Naive thymus-derived CD4-positive, alpha-beta T cell (primary cell): ENCODE measurements around the gene SRSF7. TPM values are rescaled to one million over a fixed set of nuclear protein-coding genes. Genes with fewer than 3 reads are reported as not detected.
"Not testable (repeated sequence)": the region's sequence is repeated elsewhere in the genome, so short reads cannot be mapped to it uniquely, and the experiment has no call there.

Source experiments
- ATAC-seq: fragments of 150-1000 bp; cut with Tn5 transposase; 2 replicates; pipeline ENCODE4 v1.10.0; 2021; ENCODE audit warnings: mild to moderate bottlenecking, moderate library complexity
- CTCF ChIA-PET: fragments of 350-600 bp; sonication (Branson Sonifier 250); formaldehyde crosslinking; loops from one replicate; lab custom pipeline; 2021; ENCODE audit warnings: antibody characterized with exemption; lab: Charles Lee
- POLR2A ChIA-PET: fragments of 350-600 bp; sonication (Branson Sonifier 250); formaldehyde crosslinking; loops from one replicate; lab custom pipeline; 2021; ENCODE audit warnings: antibody characterized with exemption, inconsistent platforms; lab: Charles Lee
- DNase-seq, 9 donors: peaks; one replicate each; pipeline versions ENCODE4 v3.0.0 to v3.0.0-alpha.2; 2020 to 2022; ENCODE audit warnings: mixed read lengths in 1 of 9
- H3K27ac ChIP-seq: one replicate; pipeline ENCODE4 v1.7.0; 2013; ENCODE audit warnings: mild to moderate bottlenecking, low read depth, low read length, moderate library complexity
- H3K27me3 ChIP-seq, 2 donors: one replicate each; pipeline ENCODE4 v1.7.0; 2013; ENCODE audit warnings: low read length in 2 of 2, mild to moderate bottlenecking in 2 of 2, moderate library complexity in 2 of 2; ENCODE audit not compliant: control insufficient read depth in 2 of 2, insufficient read depth in 2 of 2
- H3K36me3 ChIP-seq, 3 experiments: 1 replicate in 2 of 3; 2 replicates in 1 of 3; pipeline ENCODE4 v1.7.0; 2013; ENCODE audit warnings: low read length in 3 of 3, mild to moderate bottlenecking in 3 of 3, moderate library complexity in 1 of 3; ENCODE audit not compliant: insufficient read depth in 3 of 3, control insufficient read depth in 2 of 3
- H3K4me1 ChIP-seq, 2 donors: one replicate each; pipeline ENCODE4 v1.7.0; 2013; ENCODE audit warnings: low read length in 2 of 2, mild to moderate bottlenecking in 2 of 2, moderate library complexity in 1 of 2; ENCODE audit not compliant: control insufficient read depth in 2 of 2, insufficient read depth in 2 of 2
- H3K4me3 ChIP-seq: 2 replicates; pipeline ENCODE4 v1.7.0; 2013; ENCODE audit warnings: mild to moderate bottlenecking, low read length
- H3K9me3 ChIP-seq, 3 experiments: 1 replicate in 2 of 3; 2 replicates in 1 of 3; pipeline ENCODE4 v1.7.0; 2013; ENCODE audit warnings: low read length in 3 of 3; ENCODE audit not compliant: control insufficient read depth in 2 of 3
- H3K27ac Mint-ChIP-seq, 9 donors: one replicate each; pipeline ENCODE4 v1.8.0; 2020 to 2022; ENCODE audit warnings: mixed read lengths in 9 of 9, mild to moderate bottlenecking in 8 of 9, moderate library complexity in 5 of 9, inconsistent platforms in 2 of 9
- H3K27me3 Mint-ChIP-seq, 5 donors: one replicate each; pipeline ENCODE4 v1.8.0; 2021 to 2022; ENCODE audit warnings: mixed read lengths in 5 of 5, mild to moderate bottlenecking in 1 of 5
- H3K36me3 Mint-ChIP-seq, 5 donors: one replicate each; pipeline ENCODE4 v1.8.0; 2020 to 2022; ENCODE audit warnings: mixed read lengths in 5 of 5, mild to moderate bottlenecking in 3 of 5, inconsistent platforms in 1 of 5
- H3K4me1 Mint-ChIP-seq, 7 donors: one replicate each; pipeline ENCODE4 v1.8.0; 2020 to 2022; ENCODE audit warnings: mixed read lengths in 7 of 7, mild to moderate bottlenecking in 3 of 7, inconsistent platforms in 1 of 7
- H3K4me3 Mint-ChIP-seq, 10 donors: one replicate each; pipeline ENCODE4 v1.8.0; 2020 to 2022; ENCODE audit warnings: mild to moderate bottlenecking in 10 of 10, mixed read lengths in 10 of 10, moderate library complexity in 6 of 10, inconsistent platforms in 2 of 10
- H3K9me3 Mint-ChIP-seq, 11 donors: one replicate each; pipeline ENCODE4 v1.8.0; 2020 to 2022; ENCODE audit warnings: mixed read lengths in 11 of 11, mild to moderate bottlenecking in 4 of 11, inconsistent platforms in 1 of 11, moderate library complexity in 1 of 11
- intact Hi-C, 2 donors: fragments of 100-400 bp; cut with micrococcal nuclease; formaldehyde crosslinking; loops; one replicate each; pipeline ENCODE4 v1.15.1; 2023
- polyA plus RNA-seq, 2 donors: library from polyadenylated mRNA; unstranded; fragments of 300-500 nt; fragmentation: Illumina TruSeq; gene quantifications; one replicate each; pipeline ENCODE4 v1.2.3, GENCODE V29; 2021
- total RNA-seq, 6 experiments: library from RNA in 5 of 6; stranded (reverse) in 5 of 6; gene quantifications; 1 replicate in 5 of 6; 2 replicates in 1 of 6; pipeline ENCODE4 v1.2.3 and lab custom pipeline; 2021 to 2026

The SRSF7 gene
- total and polyA plus RNA-seq, 7 experiments from 2014 or later = 197 to 503 (median 295) TPM

DNA sequence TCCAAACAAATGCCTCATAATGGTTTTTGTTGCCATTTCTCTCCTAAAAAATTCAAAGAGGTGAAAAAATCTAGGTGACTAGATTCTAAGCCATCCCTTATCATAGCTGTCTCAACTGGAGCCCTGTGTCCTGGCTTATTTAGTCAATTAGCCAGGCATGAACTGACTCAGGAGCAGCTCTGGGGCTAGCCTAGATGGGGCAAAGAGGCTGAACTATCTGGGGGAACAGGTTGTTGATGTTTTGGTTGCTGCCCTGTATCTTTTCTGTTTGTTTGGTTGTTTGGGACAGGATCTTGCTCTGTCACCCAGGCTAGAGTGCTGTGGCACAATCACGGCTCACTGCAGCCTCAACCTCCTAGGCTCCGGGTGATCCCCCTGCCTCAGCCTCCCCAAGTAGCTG lies 41.6 kb upstream of the SRSF7 start:
- Mint-ChIP-seq H3K36me3 (peaks cover 0 to 6% (median 4%) of the 10 kb centered on the region in 5 donors), H3K4me3 (no peak overlapping the region), H3K4me1 (no peaks in the 10 kb centered on the region), H3K27me3 (no peaks in the 10 kb centered on the region), H3K9me3 (no peaks in the 10 kb centered on the region), H3K27ac (no peak overlapping the region)
- no peaks in the 10 kb centered on the region for H3K9me3 ChIP-seq
- intact Hi-C loops = no loop called here
- H3K27ac ChIP-seq = no peak overlapping the region
- DNase-seq = no peak
- ATAC-seq = no peak
- ChIA-PET POLR2A (interaction anchor here (0.6 kb wide), 1 partner anchor 13 kb away, joined by 3 read pairs; no protein-coding TSS in a partner anchor), CTCF (no interaction called here)
- peaks cover 0 to 9% (median 0%) of the 10 kb centered on the region in 3 experiments for H3K36me3 ChIP-seq
- H3K27me3 ChIP-seq = no peaks in the 10 kb centered on the region
- no peaks in the 10 kb centered on the region for H3K4me1 ChIP-seq
- H3K4me3 ChIP-seq = no peak overlapping the region

- ATAC-seq, H3K4me3 Mint-ChIP-seq, CTCF ChIA-PET, H3K4me3 ChIP-seq, H3K27ac Mint-ChIP-seq, H3K4me1 ChIP-seq, H3K27me3 Mint-ChIP-seq, H3K36me3 ChIP-seq, H3K9me3 Mint-ChIP-seq, H3K27me3 ChIP-seq, DNase-seq, intact Hi-C loops, H3K27ac ChIP-seq, H3K9me3 ChIP-seq, H3K36me3 Mint-ChIP-seq, H3K4me1 Mint-ChIP-seq: not testable (repeated sequence)
- POLR2A ChIA-PET = interaction anchor here (0.6 kb wide), 1 partner anchor 12 kb away, joined by 3 read pairs; no protein-coding TSS in a partner anchor
Observed at GRCh38 chr2:38792321-38792720, 41.2 kb upstream of the SRSF7 start.

DNA sequence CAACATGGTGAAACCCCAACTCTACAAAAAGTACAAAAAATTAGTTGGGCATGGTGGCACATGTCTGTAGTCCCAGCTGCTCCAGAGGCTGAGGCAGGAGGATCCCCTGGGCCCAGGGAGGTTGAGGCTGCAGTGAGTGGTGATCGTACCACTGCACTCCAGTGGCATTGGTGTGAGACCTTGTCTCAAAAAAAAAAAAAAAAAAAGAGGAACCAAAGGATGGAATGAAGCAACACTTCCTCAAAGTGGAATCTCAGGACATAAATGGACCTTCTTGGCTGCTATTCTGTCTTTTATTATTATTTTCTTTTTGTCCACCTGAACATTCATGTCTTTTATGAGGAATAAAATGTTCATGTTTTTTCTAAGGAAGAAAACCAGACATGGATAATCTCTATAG lies 40.6 kb upstream of the SRSF7 start:
- intact Hi-C loops = no loop called here
- ChIA-PET CTCF (no interaction called here), POLR2A (no interaction called here)
- no peaks in the 10 kb centered on the region for H3K27me3 ChIP-seq
- H3K9me3 ChIP-seq = no peaks in the 10 kb centered on the region
- Mint-ChIP-seq H3K4me3 (no peak overlapping the region), H3K4me1 (no peaks in the 10 kb centered on the region), H3K36me3 (no peaks in the 10 kb centered on the region), H3K9me3 (no peaks in the 10 kb centered on the region), H3K27ac (no peak overlapping the region), H3K27me3 (no peaks in the 10 kb centered on the region)
- DNase-seq (no peak), ATAC-seq (no peak)
- no peaks in the 10 kb centered on the region for H3K4me1 ChIP-seq
- no peak overlapping the region for H3K27ac ChIP-seq
- no peaks in the 10 kb centered on the region for H3K36me3 ChIP-seq
- no peak overlapping the region for H3K4me3 ChIP-seq

DNA sequence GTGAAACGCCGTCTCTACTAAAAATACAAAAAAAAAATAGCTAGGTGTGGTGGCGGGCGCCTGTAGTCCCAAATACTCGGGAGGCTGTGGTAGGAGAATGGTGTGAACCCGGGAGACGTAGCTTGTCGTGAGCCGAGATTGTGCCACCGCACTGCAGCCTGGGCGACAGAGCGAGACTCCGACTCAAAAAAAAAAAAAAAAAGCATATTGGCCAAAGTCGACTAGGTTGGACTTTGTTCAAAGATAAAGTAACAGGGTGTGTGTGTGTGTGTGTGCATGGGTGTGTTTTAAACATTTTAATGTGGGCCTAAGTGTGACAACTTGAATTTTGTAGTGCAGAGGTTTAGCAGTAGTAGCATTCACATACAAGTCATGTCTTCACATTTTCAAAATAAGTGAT lies 38.5 kb upstream of the SRSF7 start:
- Mint-ChIP-seq H3K4me1 (no peaks in the 10 kb centered on the region), H3K4me3 (no peak overlapping the region), H3K36me3 (no peaks in the 10 kb centered on the region), H3K27ac (peak overlapping the region in 1 of 9 donors; percentile 74), H3K27me3 (no peaks in the 10 kb centered on the region), H3K9me3 (no peaks in the 10 kb centered on the region)
- no peak for DNase-seq
- intact Hi-C loops = no loop called here
- POLR2A ChIA-PET = no interaction called here
- CTCF ChIA-PET = no interaction called here
- H3K27me3 ChIP-seq = no peaks in the 10 kb centered on the region
- H3K4me3 ChIP-seq = no peak overlapping the region
- H3K9me3 ChIP-seq = no peaks in the 10 kb centered on the region
- H3K36me3 ChIP-seq = no peaks in the 10 kb centered on the region
- no peaks in the 10 kb centered on the region for H3K4me1 ChIP-seq
- no peak overlapping the region for H3K27ac ChIP-seq
- ATAC-seq = no peak

DNA sequence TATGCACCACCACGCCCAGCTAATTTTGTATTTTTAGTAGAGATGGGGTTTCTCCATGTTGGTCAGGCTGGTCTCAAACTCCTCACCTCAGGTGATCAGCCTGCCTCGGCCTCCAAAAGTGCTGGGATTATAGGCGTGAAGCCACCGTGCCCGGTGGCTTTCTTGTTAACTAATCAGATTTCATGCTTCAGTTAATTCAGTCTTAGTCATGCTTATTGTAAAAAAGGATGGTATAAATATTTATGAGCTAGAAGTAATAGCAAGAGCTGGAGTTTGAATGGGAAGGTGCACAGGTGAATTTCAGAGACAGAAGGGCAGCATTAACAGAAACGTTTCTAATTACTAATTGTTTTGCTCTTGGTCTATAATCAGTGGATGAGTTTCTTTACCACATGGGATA lies 37.1 kb upstream of the SRSF7 start:
- Histone ChIP-seq H3K27me3 (no peaks in the 10 kb centered on the region), H3K27ac (no peak overlapping the region), H3K9me3 (no peaks in the 10 kb centered on the region), H3K4me1 (no peaks in the 10 kb centered on the region), H3K36me3 (no peaks in the 10 kb centered on the region), H3K4me3 (no peak overlapping the region)
- POLR2A ChIA-PET = no interaction called here
- Mint-ChIP-seq H3K27ac (no peak overlapping the region), H3K36me3 (no peaks in the 10 kb centered on the region), H3K9me3 (no peaks in the 10 kb centered on the region), H3K4me1 (no peaks in the 10 kb centered on the region), H3K27me3 (no peaks in the 10 kb centered on the region), H3K4me3 (no peak overlapping the region)
- CTCF ChIA-PET = no interaction called here
- intact Hi-C loops = no loop called here
- ATAC-seq (no peak), DNase-seq (no peak)

- H3K36me3 ChIP-seq = peaks cover 0 to 14% (median 7%) of the 10 kb centered on the region in 3 experiments
- intact Hi-C loops = no loop called here
- H3K4me1 ChIP-seq = peaks cover 0 to 4% of the 10 kb centered on the region in 2 donors
- ChIA-PET POLR2A (interaction anchor here (1.0 kb wide), 1 partner anchor 32 kb away, joined by 4 read pairs; the partner anchor contains the start of gene SRSF7), CTCF (interaction anchor here (0.9 to 1.2 kb wide), 2 partner anchors 16 to 22 kb away, joined by 3 read pairs; no protein-coding TSS in a partner anchor)
- no peaks in the 10 kb centered on the region for H3K9me3 ChIP-seq
- DNase-seq (no peak), ATAC-seq (no peak)
- Mint-ChIP-seq H3K4me3 (no peak overlapping the region), H3K27me3 (no peaks in the 10 kb centered on the region), H3K27ac (peak overlapping the region in 2 of 9 donors; percentile 30 to 36), H3K4me1 (peaks cover 3 to 16% (median 10%) of the 10 kb centered on the region in 7 donors), H3K9me3 (no peaks in the 10 kb centered on the region), H3K36me3 (peaks cover 5 to 11% (median 9%) of the 10 kb centered on the region in 5 donors)
- H3K27ac ChIP-seq = no peak overlapping the region
- no peaks in the 10 kb centered on the region for H3K27me3 ChIP-seq
- no peak overlapping the region for H3K4me3 ChIP-seq
Observed at GRCh38 chr2:38783586-38783985, 32.4 kb upstream of the SRSF7 start.

GRCh38 chr2:38778687-38779082 lies 27.5 kb upstream of the SRSF7 start:
- Histone ChIP-seq H3K27me3 (no peaks in the 10 kb centered on the region), H3K27ac (peak overlapping the region; percentile 81), H3K36me3 (peaks cover 0 to 14% (median 7%) of the 10 kb centered on the region in 3 experiments), H3K4me3 (peak overlapping the region; percentile 85), H3K9me3 (no peaks in the 10 kb centered on the region), H3K4me1 (peaks cover 0 to 5% of the 10 kb centered on the region in 2 donors)
- ATAC-seq (no peak), DNase-seq (no peak)
- peak overlapping the region; percentile 92 to 99 (median 97) for H3K27ac Mint-ChIP-seq
- POLR2A ChIA-PET = interaction anchor here (5.1 kb wide), 1 partner anchor 28 kb away, joined by 64 read pairs; the partner anchor contains the start of gene SRSF7
- intact Hi-C loops = loop anchor here (1.0 to 5.0 kb wide), 11 partner anchors 16 to 1812 kb away; partner anchors contain the start of genes ATL2 (in 2 of the 2), SRSF7 (in 2 of the 2), DHX57 (in 1 of the 2) and MORN2 (in 1 of the 2)
- H3K9me3 Mint-ChIP-seq = no peaks in the 10 kb centered on the region
- H3K4me1 Mint-ChIP-seq = peaks cover 8 to 23% (median 17%) of the 10 kb centered on the region in 7 donors
- H3K4me3 Mint-ChIP-seq = peak overlapping the region; percentile 94 to 100 (median 98)
- peaks cover 5 to 21% (median 17%) of the 10 kb centered on the region in 5 donors for H3K27me3 Mint-ChIP-seq
- CTCF ChIA-PET = no interaction called here
- peaks cover 5 to 12% (median 9%) of the 10 kb centered on the region in 5 donors for H3K36me3 Mint-ChIP-seq
